Measurements from ENCODE around the gene LCORL.
A peak's percentile ranks its signal among the peaks of the same experiment; 100 is the strongest.
"Not testable (repeated sequence)": the region's sequence is repeated elsewhere in the genome, so short reads cannot be mapped to it uniquely, and the experiment has no call there.

The LCORL gene

DNA sequence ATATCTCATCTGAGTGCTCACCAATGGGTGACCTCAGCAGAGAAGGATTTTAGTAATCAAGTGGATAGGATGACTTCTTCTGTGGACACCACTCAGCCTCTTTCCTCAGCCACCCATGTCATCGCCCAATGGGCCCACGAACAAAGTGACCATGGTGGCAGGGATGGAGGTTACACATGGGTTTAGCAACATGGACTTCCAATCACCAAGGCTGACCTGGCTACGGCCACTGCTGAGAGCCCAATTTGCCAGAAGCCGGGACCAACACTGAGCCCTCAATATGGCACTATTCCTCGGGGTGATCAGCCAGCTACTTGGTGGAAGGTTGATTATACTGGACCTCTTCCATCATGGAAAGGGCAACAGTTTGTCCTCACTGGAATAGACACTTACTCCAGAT is 97.4 kb downstream of the LCORL start:
- FAIRE-seq: no peak

GRCh38 chr4:17921451-17921850 is 100.1 kb downstream of the LCORL start:
- no peak for FAIRE-seq

GRCh38 chr4:17920681-17921080 is 100.9 kb downstream of the LCORL start:
- no peak for FAIRE-seq

- FAIRE-seq: no peak
These were observed 106.1 kb downstream of the LCORL start for GRCh38 chr4:17915439-17915838.

- no peak for FAIRE-seq
These were observed 109.5 kb downstream of the LCORL start for GRCh38 chr4:17912011-17912410.

GRCh38 chr4:17911608-17912007 is 109.9 kb downstream of the LCORL start:
- no peak for FAIRE-seq

GRCh38 chr4:17898553-17899055 is 123.0 kb downstream of the LCORL start:
- no peak for FAIRE-seq

- no peak for FAIRE-seq
These were observed 126.1 kb downstream of the LCORL start for GRCh38 chr4:17895481-17895880.

DNA sequence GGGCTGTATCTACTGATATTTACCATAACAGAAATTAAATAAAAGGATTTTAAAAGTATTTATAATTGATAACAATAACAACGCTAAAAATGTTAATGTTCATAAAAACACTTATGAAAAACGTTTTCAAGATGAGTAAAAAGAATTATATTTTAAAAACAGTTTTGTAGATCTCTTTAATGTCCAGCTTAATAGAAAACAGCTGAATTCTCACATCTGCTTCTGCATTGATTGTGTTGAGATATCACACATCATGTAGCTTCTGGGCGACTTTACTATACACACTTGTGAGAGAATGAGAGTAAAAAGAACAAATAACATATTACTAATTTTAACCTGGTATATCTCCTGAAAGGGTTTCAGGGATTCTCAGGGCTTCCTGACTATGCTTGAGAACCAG is 127.1 kb downstream of the LCORL start:
- peak; percentile 76 for FAIRE-seq

DNA sequence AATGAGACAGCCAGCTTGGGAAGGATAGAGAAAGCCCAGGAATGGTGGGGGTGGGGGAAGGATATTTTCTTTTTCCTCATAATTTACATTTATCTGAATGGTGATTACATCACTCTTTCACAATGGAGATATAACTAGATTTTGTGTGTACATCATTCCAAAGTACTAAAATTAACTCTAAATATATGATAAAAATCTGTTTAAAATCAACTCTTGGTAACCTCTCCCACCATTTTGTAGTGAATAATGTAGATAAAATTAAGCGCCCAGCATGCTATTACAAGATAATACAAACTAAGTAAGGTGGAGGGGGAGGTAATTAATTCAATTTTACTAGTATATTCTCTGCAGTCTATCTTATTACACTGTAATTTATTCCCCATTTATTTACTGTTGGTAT is 131.9 kb downstream of the LCORL start:
- no peak for FAIRE-seq

- no peak for FAIRE-seq
These were observed 137.0 kb downstream of the LCORL start for GRCh38 chr4:17884511-17884910.

DNA sequence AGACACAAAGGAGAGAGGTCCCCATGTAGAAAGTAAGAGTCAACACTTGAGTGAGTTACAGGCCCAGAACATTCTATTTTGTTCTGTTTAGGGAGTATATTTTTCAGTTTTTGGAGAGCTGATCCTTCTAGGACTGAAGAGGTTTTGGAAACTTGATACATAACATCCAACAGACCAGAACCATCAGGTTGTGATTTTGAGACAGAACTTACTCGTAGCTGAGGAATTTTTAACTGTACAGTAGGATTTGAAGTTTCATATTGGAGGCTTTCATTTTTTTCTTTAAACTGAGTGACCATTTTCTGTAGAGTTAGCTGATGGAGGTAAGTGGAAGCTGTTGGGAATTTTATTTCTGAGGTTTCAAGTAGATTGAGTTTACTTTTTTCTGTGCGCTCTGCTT is 137.5 kb downstream of the LCORL start:
- FAIRE-seq: no peak

DNA sequence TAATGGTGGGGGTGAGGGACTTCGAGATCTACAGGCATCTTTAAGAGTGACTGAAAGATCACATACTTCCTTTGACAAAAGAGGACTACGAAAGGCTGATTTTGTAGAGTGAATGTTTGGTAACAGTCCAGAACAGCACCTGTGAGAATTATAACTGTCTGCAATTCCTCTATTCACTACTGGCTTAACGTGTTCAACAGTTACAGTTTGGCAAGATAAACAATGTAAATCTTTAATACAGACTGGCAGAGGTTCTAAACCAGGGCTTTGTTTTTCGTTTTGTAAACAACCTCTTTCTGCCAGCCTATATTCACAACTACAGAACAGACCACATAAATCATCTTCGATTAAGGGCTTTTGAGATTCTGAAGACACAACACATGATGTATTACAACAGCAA is 143.9 kb downstream of the LCORL start:
- FAIRE-seq: no peak

DNA sequence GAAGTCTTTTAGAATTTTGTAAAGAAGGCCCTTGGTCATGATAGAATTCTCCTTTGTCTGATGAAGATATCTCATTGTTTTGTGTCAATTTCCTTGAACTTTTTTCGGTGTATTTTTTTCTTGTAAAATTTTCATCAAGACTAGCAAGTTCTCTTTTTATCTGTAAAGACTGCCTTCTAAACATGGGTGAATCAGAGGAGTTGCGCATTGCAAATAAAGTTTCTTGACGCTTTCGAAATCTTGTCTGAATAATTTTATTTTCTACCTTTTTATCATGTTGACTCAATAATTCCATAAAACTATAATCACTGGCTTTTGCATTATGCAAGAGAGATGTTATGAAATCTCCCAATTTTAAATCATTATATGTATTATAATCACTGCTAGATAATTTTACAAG is 144.6 kb downstream of the LCORL start:
- no peak for FAIRE-seq

GRCh38 chr4:17875402-17876070 is 146.0 kb downstream of the LCORL start:
- no peak for FAIRE-seq

- FAIRE-seq: no peak
These were observed 152.2 kb downstream of the LCORL start for GRCh38 chr4:17869327-17869726.

DNA sequence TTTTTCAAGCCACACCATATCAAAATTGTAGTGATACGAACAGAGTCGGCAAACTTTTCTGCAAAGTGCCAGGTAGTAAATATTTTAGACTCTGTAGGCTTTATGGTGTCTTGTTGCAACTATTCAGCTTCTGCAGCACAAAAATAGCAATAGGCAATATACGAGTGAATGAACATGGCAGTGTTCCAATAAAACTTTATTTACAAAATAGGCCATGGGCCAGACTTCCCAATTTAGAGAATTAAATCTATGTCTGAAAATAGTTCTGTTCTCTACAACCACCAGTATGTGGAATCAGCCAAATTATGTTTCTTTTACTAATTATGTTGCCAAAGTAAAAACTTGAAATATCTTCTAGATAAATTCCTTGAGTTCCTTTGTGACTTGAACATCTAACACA is 154.3 kb downstream of the LCORL start:
- FAIRE-seq: no peak

DNA sequence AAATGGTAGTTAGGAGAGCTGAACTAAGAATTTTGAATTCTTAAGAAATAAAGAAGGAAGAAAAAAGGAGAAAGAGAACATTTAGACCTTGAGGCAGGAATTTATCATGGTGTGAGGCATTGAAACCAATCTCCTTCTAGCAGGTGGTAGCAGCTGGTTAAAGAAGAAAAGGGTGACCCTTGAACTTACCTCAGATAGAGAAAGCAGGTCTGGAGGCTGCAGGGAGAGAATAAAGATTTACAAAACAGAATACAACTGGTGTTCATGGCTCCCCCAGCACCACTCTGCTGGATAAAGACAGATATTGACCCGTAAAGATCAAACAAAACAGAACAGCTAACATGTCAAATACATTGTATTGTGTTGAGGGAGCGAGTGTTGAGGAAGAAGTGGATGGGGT is 154.7 kb downstream of the LCORL start:
- FAIRE-seq: no peak

- no peak for FAIRE-seq
These were observed 155.6 kb downstream of the LCORL start for GRCh38 chr4:17865866-17866363.

DNA sequence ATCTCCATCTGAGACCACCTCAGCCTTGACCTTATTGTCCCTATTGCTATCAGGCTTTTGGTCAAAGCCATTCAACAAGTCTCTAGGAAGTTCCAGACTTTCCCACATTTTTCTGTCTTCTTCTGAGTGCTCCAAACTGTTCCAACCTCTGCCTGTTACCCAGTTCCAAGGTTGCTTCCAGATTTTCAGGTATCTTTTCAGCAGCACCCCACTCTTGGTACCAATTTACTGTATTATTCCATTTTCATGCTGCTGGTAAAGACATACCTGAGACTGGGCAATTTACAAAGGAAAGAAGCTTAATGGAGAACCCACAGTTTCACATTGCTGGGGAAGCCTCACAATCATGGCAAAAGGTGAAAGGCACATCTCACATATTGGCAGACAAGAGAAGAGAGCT is 159.6 kb downstream of the LCORL start:
- FAIRE-seq: not testable (repeated sequence)

DNA sequence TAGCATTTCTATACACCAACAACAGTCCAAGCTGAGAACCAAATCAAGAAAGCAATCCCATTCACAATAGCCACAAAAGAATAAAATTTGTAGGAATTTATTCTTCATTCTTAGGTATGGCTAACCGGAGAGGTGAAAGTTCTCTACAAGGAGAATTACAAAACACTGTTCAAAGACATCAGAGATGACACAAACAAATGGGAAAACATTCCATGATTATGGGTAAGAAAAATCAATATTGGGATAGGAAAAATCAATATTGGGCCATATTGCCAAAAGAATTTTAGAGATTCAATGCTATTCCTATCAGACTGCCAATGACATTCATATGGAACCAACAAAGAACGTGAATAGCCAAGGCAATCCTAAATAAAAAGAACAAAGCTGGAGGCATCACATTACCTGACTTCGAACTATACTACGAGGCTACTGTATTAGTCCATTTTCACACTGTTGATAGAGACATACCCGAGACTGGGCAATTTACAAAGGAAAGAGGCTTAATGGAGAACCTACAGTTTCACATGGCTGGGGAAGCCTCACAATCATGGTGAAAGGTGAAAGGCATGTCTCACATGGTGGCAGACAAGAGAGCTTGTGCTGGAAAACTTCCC is 161.7 kb downstream of the LCORL start:
- no peak for FAIRE-seq

GRCh38 chr4:17854036-17854435 is 167.5 kb downstream of the LCORL start:
- FAIRE-seq: no peak

DNA sequence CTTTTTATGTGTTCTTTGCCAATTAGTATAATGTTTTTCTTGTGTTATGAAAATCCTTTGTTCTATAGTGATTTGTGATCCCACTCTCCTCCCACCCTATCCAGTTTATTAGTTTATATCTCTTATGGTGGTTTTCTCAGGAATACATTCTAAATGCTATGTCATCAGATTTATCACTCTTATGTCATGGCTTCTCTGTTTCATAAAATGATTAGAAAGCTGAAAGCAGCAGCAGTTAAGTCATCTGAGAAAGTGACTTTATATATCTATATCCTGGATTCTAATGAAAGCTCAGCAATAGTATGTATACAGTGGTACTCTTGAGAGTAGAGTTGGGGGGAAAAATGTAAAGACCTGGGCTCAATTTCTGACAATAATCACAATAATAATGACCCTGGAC is 169.6 kb downstream of the LCORL start:
- no peak for FAIRE-seq

DNA sequence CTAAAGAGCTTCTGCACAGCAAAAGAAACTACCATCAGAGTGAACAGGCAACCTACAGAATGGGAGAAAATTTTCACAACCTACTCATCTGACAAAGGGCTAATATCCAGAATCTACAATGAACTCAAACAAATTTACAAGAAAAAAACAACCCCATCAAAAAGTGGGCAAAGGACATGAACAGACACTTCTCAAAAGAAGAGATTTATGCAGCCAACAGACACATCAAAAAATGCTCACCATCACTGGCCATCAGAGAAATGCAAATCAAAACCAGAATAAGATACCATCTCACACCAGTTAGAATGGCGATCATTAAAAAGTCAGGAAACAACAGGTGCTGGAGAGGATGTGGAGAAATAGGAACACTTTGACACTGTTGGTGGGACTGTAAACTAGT is 171.3 kb downstream of the LCORL start:
- FAIRE-seq: not testable (repeated sequence)

DNA sequence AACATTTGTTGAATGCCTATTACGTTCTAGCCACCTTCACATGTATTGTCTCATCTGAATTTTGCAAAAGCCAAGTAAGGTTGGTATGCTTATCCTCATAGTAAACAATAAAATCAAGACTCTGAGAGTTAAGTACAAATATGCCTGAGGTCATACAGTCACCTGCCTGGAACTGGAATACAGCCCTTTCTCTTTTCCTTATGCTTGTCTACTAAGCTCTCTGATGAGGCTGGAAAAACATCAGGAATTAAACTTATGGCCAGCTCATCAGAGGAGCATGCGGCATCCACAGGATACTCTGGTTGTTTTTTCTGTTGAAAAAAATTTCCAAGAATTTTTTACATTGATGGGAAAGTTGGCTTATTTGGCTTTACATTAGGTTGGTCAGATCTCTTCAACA is 175.3 kb downstream of the LCORL start:
- FAIRE-seq: no peak

Measured in G401.6 (cell line).